NCI-H128 (cell line): ENCODE results near the gene PDE1C.

Experiments used
- DNase-seq: peaks from one replicate; lab custom pipeline; 2025; ENCODE audit not compliant: unreplicated experiment; lab: John Stamatoyannopoulos, UW

Gene PDE1C

DNA sequence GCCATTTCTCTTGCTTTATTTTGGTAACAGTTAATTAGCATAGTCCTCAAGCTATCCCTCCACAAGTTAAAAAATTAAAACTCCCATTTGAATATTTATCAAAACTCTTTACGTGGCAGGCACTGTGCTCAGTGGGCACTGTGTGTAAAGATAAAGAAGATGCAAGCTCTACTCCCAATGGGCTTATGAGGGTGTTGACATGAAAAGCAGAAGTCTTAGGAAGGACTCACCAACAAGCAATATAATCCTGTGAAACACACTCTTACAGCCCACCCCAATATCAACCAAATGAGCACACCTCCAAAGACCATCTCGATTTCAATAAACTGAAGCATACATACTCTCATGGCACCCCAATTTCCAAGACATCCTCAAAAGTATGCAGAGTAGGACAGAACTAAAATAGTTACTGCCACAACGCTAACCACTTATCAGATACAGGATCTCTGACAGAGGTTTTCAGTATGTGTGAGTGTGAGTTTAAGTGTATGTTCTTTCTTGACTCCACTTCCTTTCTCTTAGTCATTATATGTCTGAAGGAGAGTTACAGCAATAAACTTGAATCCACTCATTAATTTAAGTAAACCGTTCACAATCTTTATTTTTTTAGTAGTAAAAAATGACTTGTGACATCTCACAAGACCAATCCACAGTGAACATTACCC is 120.0 kb downstream of the PDE1C start:
- no peak for DNase-seq

- DNase-seq = no peak
Measured at GRCh38 chr7:31948029-31948428, 122.2 kb downstream of the PDE1C start.

DNA sequence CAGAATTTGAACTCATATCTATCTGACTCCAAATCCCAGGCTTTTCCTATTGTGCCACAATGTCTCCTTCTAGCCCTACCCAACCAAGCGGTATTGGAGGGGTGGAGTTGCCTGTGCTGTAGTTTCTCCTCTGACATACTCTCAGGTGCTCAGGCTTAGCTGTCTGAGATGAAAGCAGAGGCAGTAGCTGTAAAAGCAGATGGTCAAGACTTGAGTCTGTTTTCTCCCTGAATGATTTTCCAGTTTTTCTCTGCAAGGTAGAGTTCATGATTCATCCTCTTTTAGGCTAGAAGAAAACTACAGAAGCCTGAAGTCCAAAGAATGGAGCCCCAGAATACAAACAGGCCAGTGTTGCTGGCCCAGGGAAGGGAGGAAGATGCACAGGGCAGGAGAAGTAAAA is 130.0 kb downstream of the PDE1C start:
- no peak for DNase-seq

DNA sequence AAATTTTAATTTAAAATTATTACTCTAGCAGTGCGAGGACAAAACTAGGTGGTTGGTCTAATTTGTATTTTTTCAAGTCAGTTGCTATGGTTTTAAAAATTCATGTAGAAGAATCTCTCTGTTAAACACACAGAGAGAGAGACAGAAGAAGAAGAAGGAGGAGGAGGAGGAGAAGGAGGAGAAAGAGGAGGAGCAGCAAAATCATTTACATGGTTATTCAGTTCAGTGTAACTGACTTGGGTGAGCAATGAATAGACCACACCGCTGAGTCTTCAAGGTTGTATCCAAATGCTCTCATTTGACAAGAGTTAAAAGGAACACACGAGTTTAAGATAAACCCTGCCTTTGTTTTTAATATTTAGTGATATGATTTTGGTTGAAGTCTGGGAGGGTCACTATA is 131.1 kb downstream of the PDE1C start:
- DNase-seq = no peak

DNA sequence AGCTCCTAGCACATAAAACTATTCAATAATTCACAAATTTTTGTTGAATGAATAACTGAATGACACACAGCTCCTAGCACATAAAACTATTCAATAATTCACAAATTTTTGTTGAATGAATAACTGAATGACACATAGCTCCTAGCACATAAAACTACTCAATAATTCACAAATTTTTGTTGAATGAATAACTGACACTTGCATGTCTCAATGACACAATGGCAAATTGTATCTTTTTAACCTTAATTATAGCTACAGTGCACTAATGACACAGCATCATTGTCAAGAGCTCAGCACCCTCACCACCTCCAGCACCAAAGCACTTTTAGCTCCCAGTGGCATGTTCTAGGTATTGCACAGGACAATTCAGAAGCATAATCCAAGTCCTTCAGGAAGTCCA is 131.6 kb downstream of the PDE1C start:
- no peak for DNase-seq

DNA sequence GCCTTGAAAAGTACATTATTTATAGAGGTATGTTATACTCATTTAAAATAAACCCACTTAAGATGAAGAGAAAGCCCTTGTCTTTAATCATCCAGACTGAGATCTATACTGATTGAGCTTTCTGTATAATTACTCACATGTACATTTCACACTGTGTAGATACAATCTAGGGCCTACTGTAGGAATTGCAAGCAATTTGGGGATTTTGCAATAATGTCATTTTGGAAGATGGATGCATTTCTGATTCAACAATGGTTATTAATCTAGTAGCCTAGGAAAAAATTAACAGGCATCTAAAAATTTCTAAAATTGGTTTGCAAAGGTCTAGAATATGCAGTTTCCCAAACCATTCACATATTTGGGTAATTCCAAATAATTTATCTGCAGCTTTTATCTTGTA is 132.2 kb downstream of the PDE1C start:
- no peak for DNase-seq

GRCh38 chr7:31935124-31936054 is 134.8 kb downstream of the PDE1C start:
- no peak for DNase-seq

GRCh38 chr7:31934551-31934950 is 135.7 kb downstream of the PDE1C start:
- DNase-seq = no peak

GRCh38 chr7:31933481-31933880 is 136.7 kb downstream of the PDE1C start:
- no peak for DNase-seq

GRCh38 chr7:31926991-31927584 is 143.1 kb downstream of the PDE1C start:
- DNase-seq = no peak

- DNase-seq = no peak
Measured at GRCh38 chr7:31925753-31926454, 144.3 kb downstream of the PDE1C start.

DNA sequence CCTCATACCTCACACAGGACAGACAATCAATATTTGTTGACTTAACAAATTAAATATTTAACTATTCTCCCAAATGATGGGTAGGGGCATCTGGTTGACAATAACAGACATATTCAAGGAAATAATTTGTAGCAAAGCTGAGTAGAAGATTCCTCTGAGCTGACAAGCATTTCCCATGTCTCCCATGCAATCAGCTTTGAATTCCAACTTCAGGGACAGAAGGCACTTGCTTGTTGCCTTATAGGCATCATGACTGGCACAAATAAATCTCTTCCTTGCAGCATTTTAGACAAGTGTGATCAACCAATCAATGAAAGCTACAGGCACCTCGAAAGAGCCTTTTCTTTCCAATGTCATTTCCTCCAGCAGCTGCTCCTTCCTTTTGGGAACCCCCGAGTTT is 146.0 kb downstream of the PDE1C start:
- no peak for DNase-seq

GRCh38 chr7:31922848-31923247 is 147.4 kb downstream of the PDE1C start:
- DNase-seq = no peak

GRCh38 chr7:31921047-31921446 is 149.2 kb downstream of the PDE1C start:
- DNase-seq = no peak

GRCh38 chr7:31919678-31920369 is 150.4 kb downstream of the PDE1C start:
- DNase-seq = no peak

DNA sequence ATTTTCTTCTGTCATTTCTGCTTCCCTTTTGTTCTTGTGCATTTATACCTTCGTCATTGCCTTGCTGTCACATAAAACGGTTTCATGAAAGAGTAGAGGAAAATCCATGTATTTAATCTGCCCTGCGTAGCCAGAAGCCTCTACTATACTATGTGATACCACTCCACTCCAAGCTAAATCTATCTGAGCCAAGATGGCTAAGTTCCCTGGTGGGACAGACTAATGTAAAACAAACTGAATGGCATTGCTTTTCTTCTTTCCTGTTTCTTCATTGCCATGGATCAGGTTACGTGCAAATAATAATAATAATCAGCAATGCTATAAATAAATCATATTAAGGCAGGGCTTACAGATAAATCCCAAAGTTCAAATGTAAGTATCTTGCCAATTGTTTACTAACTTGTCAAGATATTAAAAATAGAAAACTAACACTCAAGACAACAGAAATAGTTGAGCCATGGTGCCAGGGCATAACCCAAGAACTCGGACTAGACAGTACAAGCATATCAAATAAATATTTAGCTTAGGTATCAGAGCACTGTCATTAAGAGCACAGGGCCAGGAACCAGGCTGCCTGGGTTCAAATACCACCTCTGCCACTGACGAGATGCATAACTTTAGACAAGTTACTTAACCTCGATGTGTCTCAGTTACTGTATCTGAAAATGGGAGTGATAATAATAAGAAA is 151.4 kb downstream of the PDE1C start:
- DNase-seq = no peak

- DNase-seq = no peak
Measured at GRCh38 chr7:31917256-31917655, 153.0 kb downstream of the PDE1C start.

- no peak for DNase-seq
Measured at GRCh38 chr7:31910191-31910590, 160.0 kb downstream of the PDE1C start.

DNA sequence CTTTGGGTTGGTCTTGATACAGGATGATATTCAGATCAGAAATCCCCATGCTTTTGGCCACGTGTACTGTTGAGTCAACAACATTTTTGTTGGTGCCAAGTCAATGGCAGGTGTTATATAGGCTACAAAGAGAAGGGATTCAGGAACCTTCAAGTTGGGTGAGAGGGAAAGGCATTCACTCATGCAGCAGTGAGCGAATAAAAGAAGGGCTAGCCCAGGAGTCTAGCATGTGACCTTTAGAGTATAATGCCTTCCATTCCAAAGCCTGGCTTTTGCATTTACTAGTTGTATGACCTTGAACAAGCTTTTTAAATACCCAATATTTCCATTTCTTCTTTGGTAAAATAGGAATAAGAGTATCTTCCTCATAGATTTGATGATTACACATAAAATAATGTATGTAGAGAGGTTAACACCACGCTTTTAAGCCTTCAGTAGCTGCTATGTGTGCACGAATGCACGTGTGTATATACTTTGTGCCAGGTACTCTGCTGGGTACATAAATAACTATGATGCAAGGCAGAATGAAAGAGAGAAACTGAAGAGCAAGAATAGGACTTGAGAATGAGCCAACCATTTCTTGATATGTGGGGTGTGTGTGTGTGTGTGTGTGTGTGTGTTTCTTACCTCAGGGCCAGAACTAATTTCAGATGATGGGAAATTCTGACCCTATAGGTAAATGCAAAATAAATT is 163.6 kb downstream of the PDE1C start:
- DNase-seq = no peak

DNA sequence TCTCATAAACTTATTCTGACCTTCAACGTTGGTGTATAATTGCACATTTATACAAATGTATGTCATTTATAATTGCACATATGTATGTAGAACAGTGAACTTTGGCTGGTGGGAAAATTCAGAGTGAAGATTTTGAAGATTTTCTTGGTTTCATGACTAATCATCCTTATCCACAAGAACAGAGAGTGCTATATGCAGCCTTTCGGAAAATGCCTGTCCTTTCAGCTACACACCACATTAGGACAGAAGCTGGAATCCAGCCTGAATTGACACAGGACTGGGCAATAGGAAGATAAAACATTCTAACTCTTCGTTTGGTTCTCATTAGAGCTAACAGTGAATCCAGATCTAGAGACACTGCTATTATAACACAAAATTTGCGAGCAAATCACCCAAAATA is 166.2 kb downstream of the PDE1C start:
- no peak for DNase-seq
